Cardiac fibroblast (primary cell): ENCODE data around the gene GSTA2.

Experiments used
- DNase-seq, 2 donors: peaks; one replicate each; pipeline versions ENCODE4 v3.0.0 to v3.0.0-alpha.2; 2010; ENCODE audit warnings: low read depth in 2 of 2
- H3K4me3 ChIP-seq, 2 donors: replicated peaks in 1 of 2; 1 replicate in 1 of 2; 2 replicates in 1 of 2; pipeline ENCODE4 v1.5.1; 2011; ENCODE audit warnings: low read depth in 2 of 2, low read length in 2 of 2, mild to moderate bottlenecking in 2 of 2, moderate library complexity in 1 of 2
- TF ChIP-seq, protein P1 (sequence below): IDR thresholded peaks from one replicate; pipeline ENCODE4 v1.5.1; 2011; ENCODE audit warnings: low read depth, mild to moderate bottlenecking, low read length, inconsistent platforms

The GSTA2 gene

DNA sequence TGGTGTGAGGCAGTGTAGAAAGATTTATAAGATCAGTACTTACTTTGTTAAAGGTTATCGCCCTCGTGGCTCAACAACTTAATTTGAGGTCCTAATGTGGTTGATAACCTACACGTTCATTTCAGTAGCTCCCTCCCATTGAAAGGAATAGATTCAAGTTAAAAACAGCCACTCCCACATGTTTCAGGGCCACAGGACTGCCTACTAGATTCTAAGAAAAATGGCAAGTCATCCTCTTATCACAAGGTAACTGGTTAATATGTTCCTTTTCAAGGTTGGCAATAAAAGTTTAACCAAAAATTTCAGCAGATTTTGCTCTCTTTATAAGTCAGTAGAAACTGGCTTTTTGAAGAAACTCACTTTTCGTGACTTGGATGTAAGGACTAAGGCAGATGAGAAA, 17.1 kb downstream of the GSTA2 start:
- H3K4me3 ChIP-seq: no peak overlapping the region
- TF ChIP-seq, protein P1, sequence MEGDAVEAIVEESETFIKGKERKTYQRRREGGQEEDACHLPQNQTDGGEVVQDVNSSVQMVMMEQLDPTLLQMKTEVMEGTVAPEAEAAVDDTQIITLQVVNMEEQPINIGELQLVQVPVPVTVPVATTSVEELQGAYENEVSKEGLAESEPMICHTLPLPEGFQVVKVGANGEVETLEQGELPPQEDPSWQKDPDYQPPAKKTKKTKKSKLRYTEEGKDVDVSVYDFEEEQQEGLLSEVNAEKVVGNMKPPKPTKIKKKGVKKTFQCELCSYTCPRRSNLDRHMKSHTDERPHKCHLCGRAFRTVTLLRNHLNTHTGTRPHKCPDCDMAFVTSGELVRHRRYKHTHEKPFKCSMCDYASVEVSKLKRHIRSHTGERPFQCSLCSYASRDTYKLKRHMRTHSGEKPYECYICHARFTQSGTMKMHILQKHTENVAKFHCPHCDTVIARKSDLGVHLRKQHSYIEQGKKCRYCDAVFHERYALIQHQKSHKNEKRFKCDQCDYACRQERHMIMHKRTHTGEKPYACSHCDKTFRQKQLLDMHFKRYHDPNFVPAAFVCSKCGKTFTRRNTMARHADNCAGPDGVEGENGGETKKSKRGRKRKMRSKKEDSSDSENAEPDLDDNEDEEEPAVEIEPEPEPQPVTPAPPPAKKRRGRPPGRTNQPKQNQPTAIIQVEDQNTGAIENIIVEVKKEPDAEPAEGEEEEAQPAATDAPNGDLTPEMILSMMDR: no peak
- no peak for DNase-seq

DNA sequence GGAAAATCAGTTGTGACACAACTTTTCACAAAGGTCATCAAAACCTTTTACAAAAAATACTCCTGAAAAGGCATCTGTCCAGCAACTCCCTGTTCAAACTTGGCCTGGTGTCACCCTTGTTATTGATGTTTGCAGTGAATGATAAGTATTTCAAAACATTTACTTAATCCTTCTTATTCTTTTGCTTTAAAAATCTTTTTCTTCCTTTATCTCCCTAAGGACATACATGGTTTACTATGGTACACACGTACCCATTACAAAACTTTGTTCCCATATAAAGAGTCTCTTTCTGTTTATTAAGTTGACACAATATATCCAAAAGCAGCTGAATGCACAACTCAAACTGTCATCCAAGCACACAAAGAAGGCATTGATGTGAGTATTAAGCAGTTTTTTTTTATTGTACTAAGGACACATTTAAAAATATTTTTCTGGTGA, 17.5 kb downstream of the GSTA2 start:
- H3K4me3 ChIP-seq: no peak overlapping the region
- no peak for DNase-seq
- TF ChIP-seq, protein P1: no peak

DNA sequence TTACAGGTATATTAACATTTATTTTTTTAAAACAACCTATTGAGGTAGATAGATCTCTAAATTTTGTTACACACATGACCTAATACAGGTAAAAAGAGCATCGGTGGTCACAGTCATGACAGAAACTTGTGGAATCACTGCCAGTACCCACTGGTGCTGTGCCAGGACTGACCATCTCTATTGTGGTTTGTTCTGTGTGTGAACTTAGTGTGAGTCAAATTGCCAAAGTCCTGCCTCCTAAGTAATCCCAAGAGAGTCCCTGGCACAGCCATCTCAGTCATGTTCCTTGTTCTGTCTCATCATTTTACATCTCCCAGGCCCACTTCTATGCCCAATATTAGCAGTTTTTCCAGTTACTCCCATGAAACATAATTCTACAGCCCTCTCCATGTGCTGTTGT, 21.4 kb downstream of the GSTA2 start:
- no peak for DNase-seq
- no peak overlapping the region for H3K4me3 ChIP-seq
- TF ChIP-seq, protein P1: no peak

DNA sequence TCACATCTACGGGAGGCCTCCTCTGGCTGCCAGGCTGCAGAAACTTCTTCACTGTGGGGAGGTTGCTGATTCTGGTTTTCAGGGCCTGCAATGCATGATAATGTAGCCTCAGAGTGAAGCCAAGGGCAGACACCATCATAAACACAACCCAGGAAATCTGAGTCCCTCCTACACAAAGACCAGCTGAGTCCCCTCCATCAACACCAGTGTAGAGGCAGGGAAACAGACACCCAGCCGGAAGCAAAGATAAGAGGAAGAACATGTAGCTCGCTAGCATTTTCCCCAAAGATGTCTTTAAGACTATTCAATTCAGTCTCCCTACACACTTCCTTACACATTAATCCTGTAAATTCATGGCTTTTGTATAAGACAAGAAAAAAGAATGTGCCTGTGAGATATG, 23.6 kb downstream of the GSTA2 start:
- TF ChIP-seq, protein P1: no peak
- peak in 1 of 2 donors; percentile 41 for DNase-seq
- H3K4me3 ChIP-seq: no peak overlapping the region

DNA sequence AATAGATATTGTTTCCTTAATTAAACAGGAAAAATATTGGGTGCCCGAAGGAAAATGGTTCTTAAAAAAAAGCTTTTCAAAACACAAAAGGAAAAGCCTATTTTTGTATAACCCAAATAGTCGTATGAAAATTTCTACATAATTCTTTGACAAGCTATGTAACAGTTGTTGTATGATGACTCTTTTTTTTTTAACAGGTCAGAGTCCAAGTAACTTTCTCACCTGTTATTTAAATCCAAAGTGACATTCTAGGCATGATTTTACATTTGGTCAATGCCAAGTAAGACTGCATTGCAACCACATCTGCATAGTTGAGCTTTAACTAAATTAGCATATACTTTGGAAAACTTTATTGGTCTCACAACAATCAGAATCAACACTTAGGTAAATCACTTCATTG, 24.1 kb downstream of the GSTA2 start:
- TF ChIP-seq, protein P1: no peak
- no peak for DNase-seq
- no peak overlapping the region for H3K4me3 ChIP-seq

DNA sequence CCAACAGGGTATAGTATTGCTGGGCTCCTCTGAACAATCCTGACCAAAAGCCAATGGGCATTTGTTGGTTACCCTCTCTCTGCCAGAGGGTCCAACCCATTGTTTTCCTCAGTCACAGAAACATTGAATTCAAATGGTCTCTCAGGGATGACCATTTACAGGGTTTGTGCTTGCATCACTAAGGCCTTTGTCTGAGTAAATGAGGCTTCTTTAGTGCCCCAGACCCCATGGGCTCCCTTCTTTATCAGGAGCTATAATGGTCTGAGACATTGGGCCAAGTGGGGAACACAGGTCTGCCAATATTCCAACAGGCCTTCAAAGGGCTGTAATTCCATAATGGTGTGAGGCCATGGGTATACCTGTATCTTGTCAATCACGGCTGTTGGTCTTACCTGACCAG, 27.1 kb downstream of the GSTA2 start:
- DNase-seq: no peak
- TF ChIP-seq, protein P1: no peak
- H3K4me3 ChIP-seq: no peak overlapping the region

DNA sequence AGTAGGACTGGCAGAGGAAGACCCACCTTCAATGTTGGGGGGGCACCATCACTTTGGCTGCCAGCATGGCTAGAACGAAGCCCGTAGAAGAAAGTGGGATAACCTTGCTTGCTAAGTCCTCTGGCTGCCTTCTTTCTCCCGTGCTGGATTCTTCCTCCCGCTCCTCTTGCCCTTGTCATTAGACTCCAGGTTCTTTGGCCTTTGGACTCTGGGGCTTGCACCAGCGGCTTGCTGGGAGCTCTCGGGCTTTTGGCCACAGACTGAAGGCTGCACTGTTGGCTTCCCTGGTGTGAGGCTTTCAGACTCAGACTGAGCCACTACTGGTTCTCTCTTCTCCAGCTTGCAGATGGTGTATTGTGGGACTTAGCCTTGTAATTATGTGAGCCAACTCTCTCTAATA, 28.2 kb downstream of the GSTA2 start:
- no peak for DNase-seq
- TF ChIP-seq, protein P1: no peak
- H3K4me3 ChIP-seq: no peak overlapping the region
